Activated CD4-positive, alpha-beta T cell treated with anti-CD3 and anti-CD28 coated beads for 24 hours (primary cell): Measurements from ENCODE around the gene THEM5.
"Not testable (repeated sequence)": the region's sequence is repeated elsewhere in the genome, so short reads cannot be mapped to it uniquely, and the experiment has no call there.

ENCODE experiments used
- DNase-seq, 2 donors: peaks; one replicate each; pipeline ENCODE4 v3.0.0-alpha.2; 2020; ENCODE audit warnings: low read depth in 2 of 2

The THEM5 gene

GRCh38 chr1:151853411-151853943, at the start of gene THEM5:
Gene THEM5 (minus strand): TSS chr1:151853712. CDS start chr1:151853565, 147 bp downstream.
- DNase-seq, result no peak

GRCh38 chr1:151902858-151903257, 49.3 kb upstream of the THEM5 start:
- DNase-seq, result no peak

GRCh38 chr1:151900804-151901203, 47.3 kb upstream of the THEM5 start:
- not testable (repeated sequence) for DNase-seq

- DNase-seq, result peak in 1 of 2 donors; percentile 7
Observed at GRCh38 chr1:151898519-151898991, 45.0 kb upstream of the THEM5 start.

- no peak for DNase-seq
Observed at GRCh38 chr1:151897991-151898431, 44.5 kb upstream of the THEM5 start.

GRCh38 chr1:151893176-151893924, 39.8 kb upstream of the THEM5 start:
- no peak for DNase-seq

GRCh38 chr1:151892190-151892589, 38.7 kb upstream of the THEM5 start:
- no peak for DNase-seq

GRCh38 chr1:151891512-151891911, 38.0 kb upstream of the THEM5 start:
- DNase-seq, result no peak

GRCh38 chr1:151888972-151889570, 35.6 kb upstream of the THEM5 start:
- no peak for DNase-seq

GRCh38 chr1:151887028-151887427, 33.5 kb upstream of the THEM5 start:
- DNase-seq, result no peak

GRCh38 chr1:151885479-151885878, 32.0 kb upstream of the THEM5 start:
- no peak for DNase-seq

- DNase-seq, result not testable (repeated sequence)
Observed at GRCh38 chr1:151884879-151885278, 31.4 kb upstream of the THEM5 start.

GRCh38 chr1:151884445-151884844, 30.9 kb upstream of the THEM5 start:
- not testable (repeated sequence) for DNase-seq

- DNase-seq, result not testable (repeated sequence)
Observed at GRCh38 chr1:151883898-151884297, 30.4 kb upstream of the THEM5 start.

- not testable (repeated sequence) for DNase-seq
Observed at GRCh38 chr1:151882918-151883317, 29.4 kb upstream of the THEM5 start.

- no peak for DNase-seq
Observed at GRCh38 chr1:151882466-151882865, 29.0 kb upstream of the THEM5 start.

- DNase-seq, result no peak
Observed at GRCh38 chr1:151881479-151881878, 28.0 kb upstream of the THEM5 start.

GRCh38 chr1:151875419-151876097, 22.0 kb upstream of the THEM5 start:
- no peak for DNase-seq

GRCh38 chr1:151872776-151873175, 19.3 kb upstream of the THEM5 start:
- not testable (repeated sequence) for DNase-seq

GRCh38 chr1:151871284-151872030, 17.9 kb upstream of the THEM5 start:
- DNase-seq, result no peak

GRCh38 chr1:151868486-151868885, 15.0 kb upstream of the THEM5 start:
- DNase-seq, result no peak
